T-helper 2 cell treated with Interferon-gamma antibody and Interleukin-4, amounts not matched to agents 5 μg/mL and 100 μg/mL, for 36 hours (primary cell): ENCODE measurements around the gene SREK1IP1.
"Not testable (repeated sequence)": the region's sequence is repeated elsewhere in the genome, so short reads cannot be mapped to it uniquely, and the experiment has no call there.

Experiments used
- DNase-seq: peaks from one replicate; pipeline ENCODE4 v3.0.0; 2021; ENCODE audit warnings: low spot score
- H3K27ac Mint-ChIP-seq: one replicate; pipeline ENCODE4 v1.8.0; 2021; ENCODE audit warnings: mild to moderate bottlenecking, mixed read lengths
- H3K27me3 Mint-ChIP-seq: one replicate; pipeline ENCODE4 v1.8.0; 2021; ENCODE audit warnings: low read depth, mixed read lengths
- H3K36me3 Mint-ChIP-seq: one replicate; pipeline ENCODE4 v1.8.0; 2021; ENCODE audit warnings: low read depth, mixed read lengths
- H3K4me1 Mint-ChIP-seq: one replicate; pipeline ENCODE4 v1.8.0; 2021; ENCODE audit warnings: low read depth, mixed read lengths
- H3K4me3 Mint-ChIP-seq: one replicate; pipeline ENCODE4 v1.8.0; 2022; ENCODE audit warnings: mild to moderate bottlenecking, moderate library complexity, mixed read lengths
- H3K9me3 Mint-ChIP-seq: one replicate; pipeline ENCODE4 v1.8.0; 2021; ENCODE audit warnings: mixed read lengths

The SREK1IP1 gene

GRCh38 chr5:64744914-64745313 is 23.6 kb downstream of the SREK1IP1 start:
- no peak for DNase-seq
- no peak overlapping the region for H3K4me3 Mint-ChIP-seq
- H3K27ac Mint-ChIP-seq: no peak overlapping the region
- H3K9me3 Mint-ChIP-seq: no peaks in the 10 kb centered on the region
- H3K36me3 Mint-ChIP-seq: peaks cover 3% of the 10 kb centered on the region
- peaks cover 2% of the 10 kb centered on the region for H3K4me1 Mint-ChIP-seq
- no peaks in the 10 kb centered on the region for H3K27me3 Mint-ChIP-seq

GRCh38 chr5:64742821-64743220 is 25.7 kb downstream of the SREK1IP1 start:
- no peak overlapping the region for H3K27ac Mint-ChIP-seq
- peaks cover 9% of the 10 kb centered on the region for H3K36me3 Mint-ChIP-seq
- DNase-seq: no peak
- no peaks in the 10 kb centered on the region for H3K27me3 Mint-ChIP-seq
- H3K4me1 Mint-ChIP-seq: no peaks in the 10 kb centered on the region
- H3K9me3 Mint-ChIP-seq: no peaks in the 10 kb centered on the region
- no peak overlapping the region for H3K4me3 Mint-ChIP-seq

- DNase-seq: no peak
- Mint-ChIP-seq H3K4me3 (no peak overlapping the region), H3K9me3 (no peaks in the 10 kb centered on the region), H3K4me1 (no peaks in the 10 kb centered on the region), H3K27me3 (no peaks in the 10 kb centered on the region), H3K27ac (no peak overlapping the region), H3K36me3 (peaks cover 11% of the 10 kb centered on the region)
Measured at GRCh38 chr5:64742411-64742810, 26.1 kb downstream of the SREK1IP1 start.

- H3K4me3 Mint-ChIP-seq: no peak overlapping the region
- H3K9me3 Mint-ChIP-seq: no peaks in the 10 kb centered on the region
- no peak for DNase-seq
- H3K4me1 Mint-ChIP-seq: peaks cover 7% of the 10 kb centered on the region
- H3K36me3 Mint-ChIP-seq: peaks cover 27% of the 10 kb centered on the region
- H3K27me3 Mint-ChIP-seq: no peaks in the 10 kb centered on the region
- H3K27ac Mint-ChIP-seq: no peak overlapping the region
Measured at GRCh38 chr5:64727150-64727549, 41.3 kb downstream of the SREK1IP1 start.

GRCh38 chr5:64722588-64722987 is 45.9 kb downstream of the SREK1IP1 start:
- DNase-seq: no peak
- no peak overlapping the region for H3K4me3 Mint-ChIP-seq
- peaks cover 5% of the 10 kb centered on the region for H3K4me1 Mint-ChIP-seq
- H3K9me3 Mint-ChIP-seq: no peaks in the 10 kb centered on the region
- H3K27ac Mint-ChIP-seq: no peak overlapping the region
- H3K36me3 Mint-ChIP-seq: peaks cover 11% of the 10 kb centered on the region
- no peaks in the 10 kb centered on the region for H3K27me3 Mint-ChIP-seq

DNA sequence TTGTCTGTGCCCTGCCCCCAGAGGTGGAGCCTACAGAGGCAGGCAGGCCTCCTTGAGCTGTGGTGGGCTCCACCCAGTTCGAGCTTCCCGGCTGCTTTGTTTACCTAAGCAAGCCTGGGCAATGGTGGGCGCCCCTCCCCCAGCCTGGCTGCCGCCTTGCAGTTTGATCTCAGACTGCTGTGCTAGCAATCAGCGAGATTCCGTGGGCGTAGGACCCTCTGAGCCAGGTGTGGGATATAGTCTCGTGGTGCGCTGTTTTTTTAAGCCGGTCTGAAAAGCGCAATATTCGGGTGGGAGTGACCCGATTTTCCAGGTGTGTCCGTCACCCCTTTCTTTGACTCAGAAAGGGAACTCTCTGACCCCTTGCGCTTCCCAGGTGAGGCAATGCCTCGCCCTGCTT is 54.0 kb downstream of the SREK1IP1 start:
- H3K4me1 Mint-ChIP-seq, H3K9me3 Mint-ChIP-seq, H3K4me3 Mint-ChIP-seq, DNase-seq, H3K36me3 Mint-ChIP-seq, H3K27ac Mint-ChIP-seq, H3K27me3 Mint-ChIP-seq: not testable (repeated sequence)

GRCh38 chr5:64707191-64707590 is 61.3 kb downstream of the SREK1IP1 start:
- no peak overlapping the region for H3K4me3 Mint-ChIP-seq
- no peak for DNase-seq
- H3K9me3 Mint-ChIP-seq: no peaks in the 10 kb centered on the region
- no peaks in the 10 kb centered on the region for H3K36me3 Mint-ChIP-seq
- H3K4me1 Mint-ChIP-seq: no peaks in the 10 kb centered on the region
- H3K27me3 Mint-ChIP-seq: peaks cover 11% of the 10 kb centered on the region
- H3K27ac Mint-ChIP-seq: no peak overlapping the region

- not testable (repeated sequence) for DNase-seq, H3K4me3 Mint-ChIP-seq, H3K4me1 Mint-ChIP-seq, H3K9me3 Mint-ChIP-seq, H3K36me3 Mint-ChIP-seq, H3K27ac Mint-ChIP-seq
- peaks cover 11% of the 10 kb centered on the region for H3K27me3 Mint-ChIP-seq
Measured at GRCh38 chr5:64706074-64706473, 62.4 kb downstream of the SREK1IP1 start.

DNA sequence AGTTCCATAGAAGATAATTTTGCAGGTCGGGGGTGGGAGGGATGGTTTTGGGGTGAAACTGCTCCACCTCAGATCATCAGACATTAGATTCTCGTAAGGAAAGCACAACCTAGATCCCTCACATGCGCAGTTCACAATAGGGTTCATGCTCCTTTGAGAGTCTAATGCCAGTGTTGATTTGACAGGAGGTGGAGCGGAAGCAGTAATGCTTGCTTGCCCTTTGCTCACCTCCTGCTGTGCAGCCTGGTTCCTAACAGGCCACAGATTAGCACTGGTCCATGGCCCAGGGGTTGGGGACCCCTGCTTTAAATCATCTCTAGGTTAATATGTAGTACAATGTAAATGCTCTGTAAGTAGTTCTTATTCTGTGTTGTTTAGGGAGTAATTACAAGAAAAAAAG is 67.7 kb downstream of the SREK1IP1 start:
- no peak for DNase-seq
- Mint-ChIP-seq H3K27ac (no peak overlapping the region), H3K36me3 (no peaks in the 10 kb centered on the region), H3K4me3 (no peak overlapping the region), H3K27me3 (peaks cover 17% of the 10 kb centered on the region), H3K9me3 (peaks cover 6% of the 10 kb centered on the region), H3K4me1 (peaks cover 5% of the 10 kb centered on the region)

DNA sequence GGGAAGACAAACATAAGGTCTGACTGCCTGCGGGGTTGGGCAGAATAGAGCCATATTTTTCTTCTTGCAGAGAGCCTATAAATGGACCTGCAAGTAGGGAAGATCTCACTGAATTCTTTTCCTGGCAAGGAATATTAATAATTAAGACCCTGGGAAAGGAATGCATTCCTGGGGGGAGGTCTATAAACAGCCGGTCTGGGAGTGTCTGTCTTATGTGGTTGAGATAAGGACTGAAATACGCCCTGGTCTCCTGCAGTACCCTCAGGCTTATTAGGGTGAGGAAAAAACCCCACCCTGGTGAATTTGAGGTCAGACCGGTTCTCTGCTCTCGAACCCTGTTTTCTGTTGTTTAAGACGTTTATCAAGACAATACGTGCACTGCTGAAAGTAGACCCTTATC is 72.1 kb downstream of the SREK1IP1 start:
- not testable (repeated sequence) for H3K27ac Mint-ChIP-seq, H3K4me1 Mint-ChIP-seq, H3K9me3 Mint-ChIP-seq, H3K36me3 Mint-ChIP-seq, H3K4me3 Mint-ChIP-seq, DNase-seq
- H3K27me3 Mint-ChIP-seq: peaks cover 31% of the 10 kb centered on the region

DNA sequence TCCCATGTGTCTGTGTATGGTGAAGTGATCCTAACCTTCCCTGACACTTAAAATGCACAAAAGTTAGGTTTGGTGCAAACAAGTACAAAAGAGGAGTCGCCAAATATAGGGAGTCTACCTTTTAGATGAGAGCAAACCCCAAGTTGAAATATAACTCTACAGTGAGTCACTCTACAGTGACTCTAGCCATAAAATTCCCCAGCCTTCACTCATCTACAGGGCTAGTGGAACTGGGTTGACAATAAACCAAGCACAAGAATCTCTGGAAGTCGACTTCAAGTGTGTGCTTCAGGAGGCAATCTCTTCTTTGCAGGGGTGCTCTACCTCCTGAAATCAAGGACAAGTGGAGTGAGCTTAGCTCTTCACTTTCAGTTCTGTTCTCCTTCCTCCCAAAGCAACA is 74.9 kb downstream of the SREK1IP1 start:
- no peak for DNase-seq
- no peaks in the 10 kb centered on the region for H3K36me3 Mint-ChIP-seq
- H3K4me1 Mint-ChIP-seq: peaks cover 2% of the 10 kb centered on the region
- no peak overlapping the region for H3K27ac Mint-ChIP-seq
- peaks cover 48% of the 10 kb centered on the region for H3K27me3 Mint-ChIP-seq
- peaks cover 6% of the 10 kb centered on the region for H3K9me3 Mint-ChIP-seq
- H3K4me3 Mint-ChIP-seq: no peak overlapping the region

DNA sequence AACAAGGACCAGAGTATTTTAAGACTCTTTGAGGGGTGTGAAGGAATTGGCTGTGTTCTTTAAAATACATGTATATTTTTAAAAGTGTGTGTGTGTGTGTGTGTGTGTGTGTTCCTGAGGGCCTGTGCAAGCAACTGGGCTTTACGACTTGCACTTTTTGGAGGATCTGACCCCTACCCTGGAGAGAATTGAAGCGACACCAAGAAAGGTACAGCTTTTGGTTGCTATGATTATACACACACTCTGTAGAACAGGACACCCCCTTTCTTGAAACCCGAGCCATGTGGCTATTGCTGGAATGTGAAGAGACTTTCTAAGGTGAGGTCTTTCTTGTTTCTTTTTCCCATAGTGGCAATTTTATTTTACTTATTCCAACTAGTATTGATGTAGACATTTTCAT is 77.2 kb downstream of the SREK1IP1 start:
- no peaks in the 10 kb centered on the region for H3K36me3 Mint-ChIP-seq
- H3K27me3 Mint-ChIP-seq: peaks cover 48% of the 10 kb centered on the region
- H3K4me3 Mint-ChIP-seq: no peak overlapping the region
- no peak overlapping the region for H3K27ac Mint-ChIP-seq
- H3K4me1 Mint-ChIP-seq: peaks cover 2% of the 10 kb centered on the region
- no peaks in the 10 kb centered on the region for H3K9me3 Mint-ChIP-seq
- no peak for DNase-seq

DNA sequence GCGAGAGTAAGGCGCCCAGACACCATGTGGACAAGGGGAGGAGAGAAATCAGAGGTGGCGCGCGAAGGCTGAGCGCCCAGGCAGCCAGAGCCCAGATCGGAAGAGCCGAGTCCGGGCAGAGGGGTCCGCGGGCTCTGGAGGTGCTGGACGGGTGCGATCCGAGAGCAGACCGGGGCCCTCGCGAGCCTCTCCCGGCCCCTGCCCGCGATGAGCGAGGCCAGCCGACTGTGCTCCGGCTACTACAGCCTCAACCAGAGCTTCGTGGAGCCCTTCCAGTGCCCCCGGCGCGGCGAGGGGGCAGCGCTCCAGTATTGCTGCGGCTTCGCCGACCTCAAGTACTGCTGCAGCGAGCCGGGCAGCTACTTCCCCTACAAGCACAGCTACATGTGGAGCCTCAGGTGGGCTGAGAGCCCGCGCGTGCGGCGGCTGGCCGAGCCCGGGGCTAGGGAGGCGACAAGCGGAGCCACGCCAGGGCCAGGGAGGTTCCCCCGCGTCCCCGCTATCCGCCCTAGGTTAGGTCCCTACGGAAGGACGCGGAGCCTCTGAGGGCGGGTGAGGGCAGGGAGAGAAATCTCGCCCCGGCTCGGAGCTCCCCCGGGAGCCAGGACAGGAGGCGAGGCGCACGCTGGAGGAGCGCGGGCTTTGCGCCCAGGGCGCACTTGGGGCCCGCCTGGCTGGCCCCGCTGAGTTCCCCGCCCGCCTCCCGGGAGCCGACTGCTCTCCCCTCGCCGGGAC is 77.9 kb downstream of the SREK1IP1 start, which contains the start of gene SHISAL2B:
Gene SHISAL2B, plus strand, starts transcription at position 87 of the 735 bp plus-strand sequence. Its CDS starts 121 bp downstream, at position 208.
- Mint-ChIP-seq H3K27me3 (peaks cover 50% of the 10 kb centered on the region), H3K4me3 (no peak within 1 kb of the TSS), H3K9me3 (no peaks in the 10 kb centered on the region), H3K36me3 (no peaks in the 10 kb centered on the region), H3K4me1 (peaks cover 2% of the 10 kb centered on the region), H3K27ac (no peak within 1 kb of the TSS)
- no peak for DNase-seq

DNA sequence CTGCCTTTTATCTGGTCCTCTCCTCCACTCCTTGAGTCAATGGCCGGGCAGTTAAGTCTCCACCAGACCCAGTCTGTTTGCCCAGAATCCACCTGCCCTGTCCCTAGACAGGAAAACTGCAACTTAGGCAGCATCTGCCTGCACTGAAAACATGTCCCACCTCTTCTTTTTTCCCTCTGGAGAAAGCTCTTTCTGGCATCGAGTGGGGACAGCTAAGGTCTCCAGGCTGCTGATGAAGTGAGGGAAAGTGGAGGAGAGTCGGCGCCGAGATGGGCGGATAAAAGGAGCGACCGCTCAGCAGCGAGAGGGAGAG is 78.4 kb downstream of the SREK1IP1 start:
- Mint-ChIP-seq H3K9me3 (no peaks in the 10 kb centered on the region), H3K4me1 (peaks cover 2% of the 10 kb centered on the region), H3K36me3 (no peaks in the 10 kb centered on the region), H3K27ac (no peak overlapping the region), H3K4me3 (no peak overlapping the region), H3K27me3 (peaks cover 50% of the 10 kb centered on the region)
- DNase-seq: no peak

DNA sequence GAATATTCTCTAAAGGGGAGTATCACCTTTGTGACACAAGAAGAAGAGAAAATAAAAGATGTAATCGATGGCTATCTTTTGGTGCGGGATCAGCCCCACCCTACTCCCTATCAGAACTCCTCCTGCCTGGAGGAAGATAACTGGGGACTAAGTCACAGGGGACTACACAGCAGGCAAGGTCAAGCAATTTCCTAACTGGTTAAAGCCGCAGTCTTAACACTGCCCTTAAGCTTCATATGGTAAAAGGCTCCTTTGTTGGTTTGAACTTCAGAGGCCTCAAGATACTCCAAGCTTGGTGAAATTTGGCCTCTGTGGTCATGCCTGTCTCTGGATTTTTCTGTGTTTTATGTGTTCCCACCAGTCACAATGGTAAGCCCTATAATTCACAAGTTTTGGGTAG is 79.5 kb downstream of the SREK1IP1 start:
- no peak overlapping the region for H3K27ac Mint-ChIP-seq
- H3K9me3 Mint-ChIP-seq: no peaks in the 10 kb centered on the region
- no peak for DNase-seq
- peaks cover 49% of the 10 kb centered on the region for H3K27me3 Mint-ChIP-seq
- no peak overlapping the region for H3K4me3 Mint-ChIP-seq
- H3K4me1 Mint-ChIP-seq: peaks cover 2% of the 10 kb centered on the region
- no peaks in the 10 kb centered on the region for H3K36me3 Mint-ChIP-seq
